ENCODE data around the gene SLIT3.

The SLIT3 gene

GRCh38 chr5:168929656-168930055 lies 371.3 kb downstream of the SLIT3 start:
- DNase-seq (ENCODE audit: low spot score), result no peak

GRCh38 chr5:168925160-168925559 lies 375.8 kb downstream of the SLIT3 start:
- no peak for DNase-seq (ENCODE audit: low spot score)

- no peak for DNase-seq (ENCODE audit: low spot score)
Measured at GRCh38 chr5:168921147-168921866, 379.6 kb downstream of the SLIT3 start.

GRCh38 chr5:168920019-168920810 lies 380.7 kb downstream of the SLIT3 start:
- DNase-seq (ENCODE audit: low spot score), result no peak

- DNase-seq (ENCODE audit: low spot score), result no peak
Measured at GRCh38 chr5:168917947-168918600, 382.9 kb downstream of the SLIT3 start.

GRCh38 chr5:168916852-168917251 lies 384.1 kb downstream of the SLIT3 start:
- DNase-seq (ENCODE audit: low spot score), result no peak

- DNase-seq (ENCODE audit: low spot score), result no peak
Measured at GRCh38 chr5:168916266-168916665, 384.7 kb downstream of the SLIT3 start.

GRCh38 chr5:168914491-168914890 lies 386.4 kb downstream of the SLIT3 start:
- DNase-seq (ENCODE audit: low spot score), result no peak

GRCh38 chr5:168910874-168911273 lies 390.1 kb downstream of the SLIT3 start:
- no peak for DNase-seq (ENCODE audit: low spot score)

GRCh38 chr5:168908207-168908606 lies 392.7 kb downstream of the SLIT3 start:
- no peak for DNase-seq (ENCODE audit: low spot score)

- no peak for DNase-seq (ENCODE audit: low spot score)
Measured at GRCh38 chr5:168903061-168903460, 397.9 kb downstream of the SLIT3 start.

GRCh38 chr5:168899673-168900072 lies 401.3 kb downstream of the SLIT3 start:
- no peak for DNase-seq (ENCODE audit: low spot score)

- DNase-seq (ENCODE audit: low spot score), result no peak
Measured at GRCh38 chr5:168899264-168899663, 401.7 kb downstream of the SLIT3 start.

- DNase-seq (ENCODE audit: low spot score), result no peak
Measured at GRCh38 chr5:168898247-168898911, 402.6 kb downstream of the SLIT3 start.

- DNase-seq (ENCODE audit: low spot score), result no peak
Measured at GRCh38 chr5:168897387-168898122, 403.4 kb downstream of the SLIT3 start.

- DNase-seq (ENCODE audit: low spot score), result no peak
Measured at GRCh38 chr5:168895295-168896071, 405.5 kb downstream of the SLIT3 start.

GRCh38 chr5:168893283-168893682 lies 407.7 kb downstream of the SLIT3 start:
- no peak for DNase-seq (ENCODE audit: low spot score)

GRCh38 chr5:168892618-168893186 lies 408.2 kb downstream of the SLIT3 start:
- DNase-seq (ENCODE audit: low spot score), result no peak

- DNase-seq (ENCODE audit: low spot score), result no peak
Measured at GRCh38 chr5:168890816-168891812, 409.8 kb downstream of the SLIT3 start.
